ENCODE measurements around the gene MYO10. TPM values are rescaled to one million over a fixed set of nuclear protein-coding genes. Genes with fewer than 3 reads are reported as not detected.

MYO10 gene
- total and polyA plus RNA-seq, 8 donors: 32.6 to 71.5 (median 65.0) TPM

DNA sequence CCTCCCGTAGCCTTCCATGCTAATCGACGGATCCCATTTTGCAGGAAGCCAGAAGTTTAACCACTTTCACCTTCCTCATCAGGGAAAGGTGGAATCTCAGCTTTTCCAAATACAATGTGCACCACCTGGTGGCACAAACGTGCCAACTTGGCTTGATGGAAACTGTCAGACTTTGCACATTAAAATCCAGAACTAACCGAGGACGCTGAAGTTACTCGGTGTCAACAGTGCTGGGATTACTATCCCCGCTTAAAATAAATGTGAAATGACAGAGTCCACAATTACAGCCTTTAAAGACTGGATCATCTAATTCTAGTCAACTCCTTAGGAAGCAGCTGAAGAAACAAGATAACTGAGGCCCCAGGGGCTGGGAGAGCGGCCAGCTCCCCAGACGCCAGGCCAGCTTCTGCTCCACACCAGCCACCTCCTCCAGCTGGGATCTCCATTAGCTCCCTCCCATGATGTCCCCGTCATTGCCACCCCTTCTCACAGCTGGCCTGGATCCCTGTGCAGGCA is 269.1 kb downstream of the MYO10 start:
- TF ChIP-seq, protein P1, sequence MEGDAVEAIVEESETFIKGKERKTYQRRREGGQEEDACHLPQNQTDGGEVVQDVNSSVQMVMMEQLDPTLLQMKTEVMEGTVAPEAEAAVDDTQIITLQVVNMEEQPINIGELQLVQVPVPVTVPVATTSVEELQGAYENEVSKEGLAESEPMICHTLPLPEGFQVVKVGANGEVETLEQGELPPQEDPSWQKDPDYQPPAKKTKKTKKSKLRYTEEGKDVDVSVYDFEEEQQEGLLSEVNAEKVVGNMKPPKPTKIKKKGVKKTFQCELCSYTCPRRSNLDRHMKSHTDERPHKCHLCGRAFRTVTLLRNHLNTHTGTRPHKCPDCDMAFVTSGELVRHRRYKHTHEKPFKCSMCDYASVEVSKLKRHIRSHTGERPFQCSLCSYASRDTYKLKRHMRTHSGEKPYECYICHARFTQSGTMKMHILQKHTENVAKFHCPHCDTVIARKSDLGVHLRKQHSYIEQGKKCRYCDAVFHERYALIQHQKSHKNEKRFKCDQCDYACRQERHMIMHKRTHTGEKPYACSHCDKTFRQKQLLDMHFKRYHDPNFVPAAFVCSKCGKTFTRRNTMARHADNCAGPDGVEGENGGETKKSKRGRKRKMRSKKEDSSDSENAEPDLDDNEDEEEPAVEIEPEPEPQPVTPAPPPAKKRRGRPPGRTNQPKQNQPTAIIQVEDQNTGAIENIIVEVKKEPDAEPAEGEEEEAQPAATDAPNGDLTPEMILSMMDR (IDR thresholded peaks at IDR 0.05): no peak
- Histone ChIP-seq H3K27me3 (no peaks in the 10 kb centered on the region), H3K9me3 (no peaks in the 10 kb centered on the region), H3K36me3 (peaks cover 0 to 61% of the 10 kb centered on the region in 2 donors), H3K27ac (no peak overlapping the region), H3K4me1 (peaks cover 0 to 3% of the 10 kb centered on the region in 2 donors), H3K4me3 (no peak overlapping the region)
- peak in 2 of 4 donors; percentile 84 to 92 for DNase-seq
- intact Hi-C loops (cut with DNase I): no loop called here
- ATAC-seq: peak; percentile 26

DNA sequence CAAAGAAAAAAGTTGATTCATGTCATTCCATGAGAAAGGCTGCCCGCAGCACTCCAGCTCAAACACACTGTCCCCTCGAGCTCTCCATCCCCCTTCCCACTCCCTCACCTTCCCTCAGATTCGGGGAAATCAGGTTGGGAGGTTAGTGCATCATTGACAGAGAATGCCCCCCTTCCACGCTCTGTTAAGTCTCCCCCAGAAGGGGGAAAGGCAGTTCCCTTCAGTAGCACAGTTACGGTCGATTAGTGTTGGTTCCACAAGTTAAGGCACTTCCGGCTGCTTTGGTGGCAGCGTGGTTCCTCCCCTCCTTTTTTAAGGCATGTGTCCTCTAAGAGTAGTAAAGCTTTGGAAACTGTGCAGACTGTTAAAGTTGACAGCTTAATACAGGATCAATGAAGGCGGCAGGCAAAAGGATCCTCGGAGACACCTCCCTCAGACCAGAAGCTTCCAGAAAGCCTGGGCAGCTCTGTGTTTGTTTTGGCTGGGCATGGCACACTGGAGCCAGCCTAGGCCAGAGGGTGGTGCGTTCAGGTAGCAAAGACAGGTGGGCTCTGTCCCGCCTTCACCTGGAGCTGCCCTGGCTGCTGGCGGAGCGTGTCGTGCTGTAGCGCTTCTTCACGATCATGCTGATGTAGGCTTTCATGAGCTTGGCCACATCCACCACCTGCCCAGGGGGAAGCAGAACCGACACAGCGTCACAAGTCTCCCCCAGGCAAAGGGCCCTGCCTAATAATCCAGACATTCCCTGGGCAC is 269.8 kb downstream of the MYO10 start:
- Histone ChIP-seq H3K27ac (no peak overlapping the region), H3K27me3 (no peaks in the 10 kb centered on the region), H3K4me3 (no peak overlapping the region), H3K9me3 (no peaks in the 10 kb centered on the region), H3K36me3 (peaks cover 0 to 58% of the 10 kb centered on the region in 2 donors), H3K4me1 (peaks cover 0 to 3% of the 10 kb centered on the region in 2 donors)
- DNase-seq: no peak
- ATAC-seq: no peak
- intact Hi-C loops (cut with DNase I): no loop called here
- TF ChIP-seq, protein P1 (IDR thresholded peaks at IDR 0.05): no peak

DNA sequence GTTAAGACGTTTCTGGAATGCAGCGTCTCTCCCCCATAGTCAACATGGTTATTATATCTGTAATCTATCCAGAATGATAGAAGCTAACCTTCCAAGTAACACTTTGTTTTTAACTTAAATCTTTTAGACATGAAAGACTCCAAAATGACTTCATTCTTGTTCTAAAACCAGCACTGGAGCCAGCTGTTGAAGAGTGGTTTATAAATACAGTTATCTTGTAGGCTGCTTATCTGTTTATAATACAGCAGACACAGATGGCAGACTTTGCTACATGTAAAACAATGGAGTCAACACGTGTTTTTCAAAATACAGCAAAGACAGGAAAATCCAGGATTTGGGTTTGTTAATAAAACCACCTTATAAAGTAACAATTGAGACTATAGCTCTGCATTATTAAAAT is 270.5 kb downstream of the MYO10 start:
- Histone ChIP-seq H3K27me3 (no peaks in the 10 kb centered on the region), H3K36me3 (peaks cover 0 to 51% of the 10 kb centered on the region in 2 donors), H3K4me1 (peaks cover 0 to 3% of the 10 kb centered on the region in 2 donors), H3K4me3 (no peak overlapping the region), H3K27ac (no peak overlapping the region), H3K9me3 (no peaks in the 10 kb centered on the region)
- intact Hi-C loops (cut with DNase I): no loop called here
- TF ChIP-seq, protein P1 (IDR thresholded peaks at IDR 0.05): no peak
- DNase-seq: peak in 1 of 4 donors; percentile 48
- ATAC-seq: no peak

DNA sequence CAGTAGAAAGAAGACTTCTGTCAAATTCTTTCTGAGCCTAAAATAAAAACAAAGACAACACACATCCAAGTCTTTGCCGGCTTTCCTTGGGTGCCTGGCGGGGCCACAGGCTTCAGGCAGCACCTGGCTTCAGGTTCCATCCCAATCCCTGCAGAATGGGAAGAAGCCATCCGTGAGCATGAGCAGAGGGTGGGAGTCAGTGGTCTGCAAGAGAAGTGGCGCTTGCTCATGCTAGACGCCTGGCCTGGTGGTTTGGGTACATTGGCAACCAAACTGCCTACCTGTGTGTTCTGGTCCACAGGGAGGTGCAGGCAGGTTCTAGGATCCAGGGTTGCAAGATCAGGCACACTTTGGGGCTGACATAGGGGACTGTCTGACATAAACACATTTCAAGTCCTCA is 271.7 kb downstream of the MYO10 start:
- Histone ChIP-seq H3K4me3 (no peak overlapping the region), H3K36me3 (peaks cover 0 to 41% of the 10 kb centered on the region in 2 donors), H3K9me3 (no peaks in the 10 kb centered on the region), H3K4me1 (peaks cover 0 to 3% of the 10 kb centered on the region in 2 donors), H3K27ac (no peak overlapping the region), H3K27me3 (no peaks in the 10 kb centered on the region)
- TF ChIP-seq, protein P1 (IDR thresholded peaks at IDR 0.05): no peak
- intact Hi-C loops (cut with DNase I): no loop called here
- no peak for ATAC-seq
- DNase-seq: no peak

DNA sequence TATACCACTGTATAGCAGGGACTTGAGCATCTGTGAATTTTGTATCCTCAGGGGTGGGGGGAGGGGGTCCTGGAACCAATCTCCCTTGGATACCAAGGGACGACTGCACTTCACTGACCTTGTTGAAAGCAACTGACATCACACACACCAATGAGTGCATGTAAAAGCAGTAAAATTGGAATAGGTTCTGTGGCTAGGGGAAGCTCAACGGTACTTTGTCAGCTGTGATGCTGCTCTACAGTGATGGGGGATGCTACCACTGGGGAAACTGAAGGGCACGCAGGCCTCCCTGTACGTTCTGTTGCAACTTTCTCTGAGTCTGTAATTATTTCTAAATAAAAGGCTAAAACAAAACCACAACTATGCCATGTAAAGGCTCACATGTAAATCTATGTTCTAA is 272.2 kb downstream of the MYO10 start:
- TF ChIP-seq, protein P1 (IDR thresholded peaks at IDR 0.05): no peak
- Histone ChIP-seq H3K9me3 (no peaks in the 10 kb centered on the region), H3K4me3 (no peak overlapping the region), H3K4me1 (peaks cover 0 to 3% of the 10 kb centered on the region in 2 donors), H3K27ac (no peak overlapping the region), H3K27me3 (no peaks in the 10 kb centered on the region), H3K36me3 (peaks cover 0 to 35% of the 10 kb centered on the region in 2 donors)
- ATAC-seq (no peak), DNase-seq (no peak)
- intact Hi-C loops (cut with DNase I): no loop called here

All from left lung (tissue), 10 donors.